COLO668 (cell line): Measurements from ENCODE around the gene PLXNB3.
A peak's percentile ranks its signal among the peaks of the same experiment; 100 is the strongest.

ENCODE experiments used
- DNase-seq: peaks from one replicate; lab custom pipeline; 2025; ENCODE audit not compliant: unreplicated experiment; lab: John Stamatoyannopoulos, UW

The PLXNB3 gene

GRCh38 chrX:153750127-153750774 is 13.8 kb upstream of the PLXNB3 start:
- no peak for DNase-seq

GRCh38 chrX:153755136-153755535 is 8.9 kb upstream of the PLXNB3 start:
- DNase-seq, result no peak

GRCh38 chrX:153761863-153762262 is 2.2 kb upstream of the PLXNB3 start:
- no peak for DNase-seq

- no peak for DNase-seq
Measured at GRCh38 chrX:153762626-153763173, 1.3 kb upstream of the PLXNB3 start.

- DNase-seq, result no peak
Measured at GRCh38 chrX:153763298-153763932, 634 bp upstream of the PLXNB3 start.

- no peak for DNase-seq
Measured at GRCh38 chrX:153764786-153765137, 713 bp downstream of the PLXNB3 start.

GRCh38 chrX:153765138-153766079 is 1.4 kb downstream of the PLXNB3 start:
- peak; percentile 53 for DNase-seq

GRCh38 chrX:153766098-153766817 is 2.2 kb downstream of the PLXNB3 start:
- DNase-seq, result peak; percentile 64

GRCh38 chrX:153766871-153767673 is 3.0 kb downstream of the PLXNB3 start:
- peak; percentile 64 for DNase-seq

GRCh38 chrX:153767674-153768055 is 3.6 kb downstream of the PLXNB3 start:
- DNase-seq, result no peak

- DNase-seq, result no peak
Measured at GRCh38 chrX:153768311-153769157, 4.5 kb downstream of the PLXNB3 start.

- no peak for DNase-seq
Measured at GRCh38 chrX:153769158-153769864, 5.3 kb downstream of the PLXNB3 start.

GRCh38 chrX:153769865-153770600 is 6.0 kb downstream of the PLXNB3 start:
- DNase-seq, result no peak

GRCh38 chrX:153770601-153771414 is 6.8 kb downstream of the PLXNB3 start:
- no peak for DNase-seq

- DNase-seq, result no peak
Measured at GRCh38 chrX:153771415-153772315, 7.6 kb downstream of the PLXNB3 start.
